GM04503 (cell line): ENCODE measurements around the gene TTLL1.

Source experiments
- DNase-seq: peaks from one replicate; pipeline ENCODE4 v3.0.0-alpha.2; 2012; ENCODE audit warnings: low read depth

TTLL1 gene

DNA sequence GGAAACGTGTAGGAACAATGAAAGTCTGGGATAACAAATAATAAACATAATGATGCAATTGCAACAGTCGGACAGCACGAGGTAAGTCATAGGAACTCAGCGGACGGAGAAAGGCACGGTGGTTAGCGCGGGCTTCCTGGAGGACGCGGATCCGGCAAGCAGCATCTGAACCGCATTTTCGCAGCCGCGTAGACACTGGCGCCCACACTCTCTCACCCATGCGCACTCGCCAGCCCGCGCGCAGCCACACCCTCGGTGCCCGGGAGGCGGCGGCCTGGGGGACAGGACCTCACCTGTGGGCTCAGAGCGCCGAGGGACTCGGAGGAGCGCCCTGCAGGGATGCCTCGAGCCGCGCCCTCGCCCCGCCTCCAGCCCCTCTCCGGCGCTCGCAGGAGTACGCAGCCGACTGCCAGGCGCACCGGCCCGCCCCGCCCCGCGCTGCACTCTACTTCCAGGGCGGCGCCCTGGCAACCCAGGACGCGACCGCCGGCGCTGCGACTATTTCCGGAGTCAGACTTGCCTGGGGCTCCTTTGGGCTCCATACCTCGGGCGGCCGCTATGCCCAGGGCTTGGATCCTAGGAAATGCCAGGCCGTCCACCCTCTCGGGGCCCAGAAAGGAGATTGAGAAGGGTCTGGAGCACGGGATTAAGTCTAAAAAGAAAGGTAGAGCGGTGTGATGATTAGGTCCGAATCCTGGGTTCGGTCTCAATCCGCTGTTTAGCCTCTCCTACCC, at the start of gene TTLL1:
Gene TTLL1, minus strand, starts transcription at position 408 of the 734 bp plus-strand sequence. CDS start 13,805 bp downstream, outside the sequence.
- peak; percentile 34 for DNase-seq

GRCh38 chr22:43136801-43137200, 47.6 kb upstream of the TTLL1 start:
- no peak for DNase-seq

DNA sequence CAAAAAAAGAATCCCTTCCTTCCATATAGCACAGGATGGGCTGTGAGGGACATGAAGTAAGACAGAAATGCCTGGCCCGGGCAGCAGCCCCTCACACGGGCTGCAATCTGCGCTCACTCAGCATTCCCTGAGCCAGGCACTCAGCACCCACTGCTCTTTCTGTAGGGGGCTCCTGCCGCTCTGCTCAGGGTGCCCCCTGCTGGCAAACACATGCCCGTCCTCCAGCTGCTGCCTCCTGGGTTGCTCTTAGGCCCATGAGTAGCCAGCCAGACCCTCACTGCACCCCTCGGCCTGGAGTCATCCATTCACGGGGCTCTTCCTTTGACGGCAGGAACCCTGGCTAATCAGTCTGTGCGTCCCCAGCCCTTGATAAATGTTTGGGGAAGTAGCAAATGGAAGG, 47.1 kb upstream of the TTLL1 start:
- DNase-seq, result no peak

DNA sequence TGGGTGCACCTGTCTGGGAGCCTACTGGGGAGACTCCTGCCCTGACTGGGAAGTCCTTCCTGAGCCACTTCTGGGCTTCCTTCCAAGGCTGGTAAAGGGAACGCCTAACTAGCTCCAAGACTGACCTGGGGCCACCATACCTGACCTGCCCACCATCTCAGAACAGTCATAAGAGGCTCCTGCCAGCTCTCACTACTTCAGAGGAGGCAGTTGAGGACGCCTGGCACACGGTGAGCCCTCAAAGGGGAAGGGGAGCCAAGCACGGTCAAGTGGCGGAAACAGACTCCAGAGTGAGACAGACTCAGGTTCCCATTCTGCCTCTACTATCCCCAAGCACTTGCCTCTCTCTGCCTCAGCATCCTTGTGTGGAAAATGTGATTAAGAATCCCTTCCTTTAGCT, 46.4 kb upstream of the TTLL1 start:
- DNase-seq, result no peak

GRCh38 chr22:43134553-43134952, 45.4 kb upstream of the TTLL1 start:
- DNase-seq, result no peak

DNA sequence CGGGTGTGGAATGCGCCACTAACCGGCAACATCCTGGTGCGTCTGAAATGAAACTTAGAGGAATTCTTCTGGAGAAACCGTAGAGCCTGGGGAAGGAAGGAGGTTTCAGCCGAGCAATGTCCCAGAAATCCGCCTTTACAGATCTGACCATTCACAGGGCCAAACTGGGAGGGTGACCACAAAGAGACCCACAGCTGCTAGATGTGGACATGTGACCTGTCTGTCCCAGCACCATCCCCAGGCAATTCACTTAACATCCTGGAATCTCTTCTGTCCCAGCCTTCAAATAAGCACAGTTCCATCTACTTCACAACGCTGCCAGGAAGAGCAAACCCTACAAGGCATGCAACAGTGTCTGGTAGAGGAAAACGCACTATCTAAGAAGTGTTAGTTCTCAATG, 44.2 kb upstream of the TTLL1 start:
- no peak for DNase-seq

DNA sequence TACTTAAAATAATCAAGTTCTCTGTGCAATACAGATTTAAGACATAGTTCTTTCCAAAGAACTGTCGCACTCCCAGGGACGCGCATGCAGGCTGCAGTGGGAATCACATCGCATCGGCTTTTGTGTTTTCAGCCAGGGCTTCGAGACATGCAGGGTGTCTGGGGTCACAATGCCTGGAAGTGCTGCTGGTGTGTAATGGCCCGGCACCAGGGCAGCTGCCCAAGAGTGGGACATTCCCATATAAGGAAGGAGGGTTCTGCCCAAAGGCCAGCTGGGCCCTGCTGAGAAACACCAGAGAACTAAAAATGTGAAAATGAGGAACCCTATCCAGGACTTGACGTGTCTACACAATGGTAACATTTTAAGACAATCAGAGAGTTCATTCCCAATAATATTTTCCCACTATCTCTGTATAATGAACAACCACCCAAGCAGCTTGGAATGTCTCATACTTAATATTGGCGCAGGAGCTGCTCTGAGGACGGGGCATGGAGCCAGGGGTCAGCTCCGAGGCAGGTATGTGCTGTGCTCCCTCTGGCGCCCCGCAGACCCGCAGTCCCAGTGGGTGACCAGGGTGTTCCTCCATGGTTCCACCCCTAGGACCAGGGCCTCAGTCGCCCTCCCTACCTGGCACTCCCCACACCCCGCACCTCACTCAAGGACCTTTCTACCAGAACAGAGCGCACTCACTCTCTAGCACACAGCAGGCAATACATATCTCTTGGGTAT, 42.7 kb upstream of the TTLL1 start:
- no peak for DNase-seq

DNA sequence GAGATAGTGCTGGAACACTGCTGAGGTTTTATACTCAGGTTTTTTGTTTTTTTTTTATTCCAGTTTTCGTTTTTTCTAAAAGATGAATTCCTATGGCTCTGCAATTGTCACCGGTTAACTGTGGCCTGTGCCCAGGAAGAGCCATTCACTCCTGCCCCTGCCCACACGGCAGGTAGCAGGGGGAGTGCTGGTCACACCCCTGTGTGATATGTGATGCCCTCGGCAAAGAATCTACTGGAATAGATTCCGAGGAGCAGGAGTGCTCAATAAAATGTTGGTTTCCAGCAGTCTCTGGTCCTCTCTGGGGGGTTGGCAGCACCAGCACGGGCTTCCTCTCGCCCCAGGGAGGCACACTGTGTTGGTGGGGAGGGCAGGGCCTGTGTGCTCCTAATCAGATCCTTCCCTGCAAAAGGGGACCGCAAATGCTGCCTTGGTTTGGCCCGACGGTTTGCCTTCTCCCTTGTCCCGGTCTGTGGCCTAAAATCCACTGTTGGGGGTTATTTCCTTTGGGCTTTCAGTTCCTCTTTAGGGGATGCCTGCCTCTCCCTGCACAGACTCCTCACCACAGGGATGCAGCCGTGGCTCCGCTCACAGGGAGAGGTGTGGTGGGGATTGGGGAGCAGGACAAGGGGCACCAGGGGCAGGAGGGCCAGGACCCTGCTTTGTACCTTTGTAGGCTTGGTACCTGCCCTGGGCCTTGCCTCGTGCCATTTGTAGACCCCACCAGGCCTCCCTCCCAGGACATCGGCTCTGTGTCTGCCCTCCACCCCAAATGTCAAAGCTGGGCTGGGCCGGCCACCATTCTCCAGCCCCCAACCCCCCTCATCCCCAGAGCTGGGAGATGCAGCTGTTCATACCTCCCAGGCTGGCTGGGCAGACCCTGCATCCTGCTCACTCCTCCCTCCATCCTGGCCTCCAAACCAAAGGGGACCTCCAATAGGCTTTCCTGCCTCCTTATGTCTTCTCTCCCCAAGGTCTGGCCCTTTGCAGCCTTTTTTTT, 40.5 kb upstream of the TTLL1 start:
- no peak for DNase-seq

GRCh38 chr22:43128928-43129424, 39.8 kb upstream of the TTLL1 start:
- DNase-seq, result no peak

GRCh38 chr22:43128116-43128515, 38.9 kb upstream of the TTLL1 start:
- DNase-seq, result no peak

DNA sequence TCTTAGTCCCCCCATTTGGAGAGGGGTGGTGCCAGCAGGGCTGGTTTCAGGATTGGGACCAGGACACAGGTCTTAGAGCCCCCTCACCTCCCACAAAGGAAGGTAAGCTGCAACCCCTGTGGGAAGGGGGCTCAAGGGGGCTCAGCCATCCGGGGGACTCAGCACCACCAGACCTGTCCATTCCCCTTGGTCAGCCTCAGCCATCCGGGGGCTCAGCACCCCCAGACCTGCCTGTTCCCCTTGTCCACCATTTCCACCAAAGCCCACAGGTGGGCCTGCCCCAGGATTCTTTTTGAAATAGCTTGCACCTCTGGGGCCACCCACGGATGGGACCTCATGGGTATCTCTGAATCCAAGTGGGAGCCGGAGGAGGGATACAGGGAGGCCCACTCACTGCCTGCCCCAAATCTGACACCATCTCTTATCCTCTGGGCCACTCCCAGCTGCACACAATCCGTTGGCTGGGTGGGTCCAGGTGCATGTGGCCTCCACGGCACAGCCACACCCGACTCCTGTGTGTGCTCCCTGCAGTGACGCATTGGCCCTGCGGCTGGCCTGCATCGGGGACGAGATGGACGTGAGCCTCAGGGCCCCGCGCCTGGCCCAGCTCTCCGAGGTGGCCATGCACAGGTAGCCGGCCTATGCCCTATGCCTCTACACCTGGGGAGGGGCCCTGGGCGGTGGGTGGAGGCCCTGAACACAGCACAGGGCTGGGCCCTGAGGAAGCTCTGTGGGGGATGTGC, 38.1 kb upstream of the TTLL1 start:
- no peak for DNase-seq

GRCh38 chr22:43126501-43127165, 37.4 kb upstream of the TTLL1 start:
- DNase-seq, result peak; percentile 43

DNA sequence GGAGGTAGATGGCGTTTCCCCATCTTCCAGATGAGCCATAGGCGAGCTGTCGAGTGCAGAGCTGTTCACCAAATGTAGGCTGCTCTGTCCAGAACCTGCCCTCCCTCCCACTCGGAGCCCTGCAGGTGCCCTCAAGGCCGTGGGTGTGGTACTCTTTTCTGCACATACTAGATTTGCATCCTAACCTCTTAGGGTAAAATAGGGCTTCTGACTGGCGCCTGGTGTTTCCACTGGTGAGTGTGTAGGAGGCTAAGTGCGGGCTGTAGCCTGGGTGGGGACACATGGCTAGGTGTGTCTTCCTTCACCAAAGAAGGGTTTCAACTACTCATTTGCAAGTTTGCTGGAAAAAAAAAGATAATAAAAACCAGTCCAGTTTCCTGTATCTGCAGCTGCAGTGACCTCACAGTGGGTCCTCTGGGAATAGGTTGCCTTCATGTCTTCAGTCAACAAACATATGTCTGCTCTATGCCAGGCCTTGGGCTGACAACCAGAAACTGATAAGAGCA, 29.8 kb upstream of the TTLL1 start:
- DNase-seq, result no peak

GRCh38 chr22:43118024-43118849, 29.0 kb upstream of the TTLL1 start:
- DNase-seq, result no peak

GRCh38 chr22:43116932-43117331, 27.7 kb upstream of the TTLL1 start:
- no peak for DNase-seq

DNA sequence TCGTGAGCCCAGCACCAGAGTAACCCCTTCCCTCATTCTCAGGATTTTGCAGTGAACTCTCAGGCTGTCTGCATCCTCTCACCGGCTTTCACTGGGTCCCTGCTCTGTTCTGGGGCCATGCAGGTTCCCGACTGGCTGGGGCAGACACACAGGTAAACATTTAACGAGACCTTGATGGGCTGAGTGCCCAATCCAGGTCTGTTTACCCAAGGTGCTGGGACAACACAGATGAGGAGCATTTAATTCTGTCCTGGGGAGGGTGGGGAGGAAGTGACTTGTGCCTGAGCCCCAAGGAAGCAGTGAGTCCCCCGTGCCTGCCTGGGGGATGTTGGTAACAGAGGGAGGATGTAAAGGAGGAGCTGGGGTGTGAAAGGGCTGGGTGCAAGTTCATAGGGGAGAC, 25.8 kb upstream of the TTLL1 start:
- DNase-seq, result no peak

- no peak for DNase-seq
These were observed 24.5 kb upstream of the TTLL1 start for GRCh38 chr22:43113526-43114251.

- DNase-seq, result no peak
These were observed 21.9 kb upstream of the TTLL1 start for GRCh38 chr22:43110927-43111623.
